HEK293 (cell line): ENCODE data around the gene SLC25A31.

Source experiments
- CTCF ChIA-PET: fragments of 350-600 bp; formaldehyde crosslinking; extraction: SDS; loops from one replicate; lab custom pipeline; 2021; ENCODE audit warnings: antibody characterized with exemption; lab: Yijun Ruan, JAX
- POLR2A ChIA-PET: fragments of 300-600 bp; formaldehyde crosslinking; extraction: SDS; loops from one replicate; lab custom pipeline; 2020; ENCODE audit warnings: antibody characterized with exemption, inconsistent platforms; lab: Yijun Ruan, JAX
- H3K27ac ChIP-seq: fragments of 200-500 bp; sonication (Bioruptor generic); 2 replicates; pipeline ENCODE4 v1.5.1; 2014; ENCODE audit warnings: low read depth, low read length, control low read depth, inconsistent platforms; ENCODE audit errors: extremely low read depth
- H3K36me3 ChIP-seq, 2 experiments: fragments of 200-500 bp in 1 of 2; sonication (Bioruptor generic) in 1 of 2; 1 replicate in 1 of 2; 2 replicates in 1 of 2; pipeline ENCODE4 v1.5.1; 2014 to 2017; ENCODE audit warnings: inconsistent platforms in 2 of 2, low read length in 2 of 2; ENCODE audit not compliant: control insufficient read depth in 2 of 2, insufficient read depth in 1 of 2
- H3K4me1 ChIP-seq: fragments of 200-500 bp; sonication (Bioruptor generic); 2 replicates; pipeline ENCODE4 v1.5.1; 2014; ENCODE audit warnings: mild to moderate bottlenecking, low read length, inconsistent platforms; ENCODE audit not compliant: control insufficient read depth, insufficient read depth
- H3K4me3 ChIP-seq: 2 replicates; pipeline ENCODE4 v1.5.1; 2011; ENCODE audit warnings: low read depth, mild to moderate bottlenecking, control low read depth, low read length, moderate library complexity
- H3K9me3 ChIP-seq: fragments of 200-500 bp; sonication (Bioruptor generic); 2 replicates; pipeline ENCODE4 v1.5.1; 2014; ENCODE audit warnings: low read depth, low read length, inconsistent platforms; ENCODE audit not compliant: control insufficient read depth, insufficient read depth
- HOXC10 ChIP-seq: sonication (generic); formaldehyde crosslinking; IDR thresholded peaks from 2 replicates; pipeline ENCODE4 v1.8.1; 2023; ENCODE audit warnings: mild to moderate bottlenecking, missing genetic modification reagents
- KLF10 ChIP-seq: fragments of 450-650 bp; IDR thresholded peaks from 2 replicates; pipeline ENCODE4 v1.5.1; 2018; ENCODE audit warnings: missing biosample characterization, mild to moderate bottlenecking, missing genetic modification characterization
- TSHZ1 ChIP-seq: fragments of 450-650 bp; formaldehyde crosslinking; IDR thresholded peaks from 2 replicates; pipeline ENCODE4 v1.5.1; 2016; ENCODE audit warnings: missing biosample characterization, missing genetic modification characterization, borderline replicate concordance
- ZBTB1 ChIP-seq: fragments of 450-650 bp; formaldehyde crosslinking; IDR thresholded peaks from 2 replicates; pipeline ENCODE4 v1.5.1; 2016; ENCODE audit warnings: missing biosample characterization, missing genetic modification characterization
- ZFHX2 ChIP-seq: fragments of 450-650 bp; formaldehyde crosslinking; conservative IDR thresholded peaks from 2 replicates; pipeline ENCODE4 v1.5.1; 2016; ENCODE audit warnings: missing biosample characterization, missing genetic modification characterization
- ZFP3 ChIP-seq: fragments of 450-650 bp; formaldehyde crosslinking; IDR thresholded peaks from 2 replicates; pipeline ENCODE4 v1.5.1; 2016; ENCODE audit warnings: low read depth, missing biosample characterization, missing genetic modification characterization
- ZNF335 ChIP-seq: fragments of 450-650 bp; formaldehyde crosslinking; conservative IDR thresholded peaks from 2 replicates; pipeline ENCODE4 v1.5.1; 2016; ENCODE audit warnings: missing biosample characterization, missing genetic modification characterization
- ZNF76 ChIP-seq: fragments of 450-650 bp; formaldehyde crosslinking; IDR thresholded peaks from 2 replicates; pipeline ENCODE4; 2016; ENCODE audit warnings: low read depth, missing biosample characterization, missing genetic modification characterization, borderline replicate concordance
- ZNF776 ChIP-seq: fragments of 450-650 bp; formaldehyde crosslinking; IDR thresholded peaks from 2 replicates; pipeline ENCODE4 v1.5.0; 2017; ENCODE audit warnings: missing biosample characterization, missing genetic modification characterization, borderline replicate concordance
- TF ChIP-seq, protein P1 (sequence below): fragments of 450-650 bp; formaldehyde crosslinking; IDR thresholded peaks from 2 replicates; pipeline ENCODE4 v1.5.1; 2016; ENCODE audit warnings: missing biosample characterization, missing genetic modification characterization
- TF ChIP-seq, protein P2 (sequence below): fragments of 450-650 bp; formaldehyde crosslinking; optimal IDR thresholded peaks from 2 replicates; pipeline ENCODE3; 2016; ENCODE audit warnings: missing biosample characterization, mild to moderate bottlenecking, missing genetic modification characterization
- TF ChIP-seq, protein P3 (sequence below): fragments of 450-650 bp; formaldehyde crosslinking; IDR thresholded peaks from 2 replicates; pipeline ENCODE4 v1.5.0; 2017; ENCODE audit warnings: missing biosample characterization, missing genetic modification characterization, borderline replicate concordance
- TF ChIP-seq, protein P4 (sequence below): fragments of 450-650 bp; formaldehyde crosslinking; IDR thresholded peaks from 2 replicates; pipeline ENCODE4 v1.5.1; 2016; ENCODE audit warnings: missing biosample characterization, missing genetic modification characterization

Gene SLC25A31

GRCh38 chr4:127780598-127780997, 50.4 kb downstream of the SLC25A31 start (continued):
- no peak for TF ChIP-seq ZBTB1 (tag by site-specific recombination)
- TF ChIP-seq ZFHX2 (tag by site-specific recombination) = no peak

DNA sequence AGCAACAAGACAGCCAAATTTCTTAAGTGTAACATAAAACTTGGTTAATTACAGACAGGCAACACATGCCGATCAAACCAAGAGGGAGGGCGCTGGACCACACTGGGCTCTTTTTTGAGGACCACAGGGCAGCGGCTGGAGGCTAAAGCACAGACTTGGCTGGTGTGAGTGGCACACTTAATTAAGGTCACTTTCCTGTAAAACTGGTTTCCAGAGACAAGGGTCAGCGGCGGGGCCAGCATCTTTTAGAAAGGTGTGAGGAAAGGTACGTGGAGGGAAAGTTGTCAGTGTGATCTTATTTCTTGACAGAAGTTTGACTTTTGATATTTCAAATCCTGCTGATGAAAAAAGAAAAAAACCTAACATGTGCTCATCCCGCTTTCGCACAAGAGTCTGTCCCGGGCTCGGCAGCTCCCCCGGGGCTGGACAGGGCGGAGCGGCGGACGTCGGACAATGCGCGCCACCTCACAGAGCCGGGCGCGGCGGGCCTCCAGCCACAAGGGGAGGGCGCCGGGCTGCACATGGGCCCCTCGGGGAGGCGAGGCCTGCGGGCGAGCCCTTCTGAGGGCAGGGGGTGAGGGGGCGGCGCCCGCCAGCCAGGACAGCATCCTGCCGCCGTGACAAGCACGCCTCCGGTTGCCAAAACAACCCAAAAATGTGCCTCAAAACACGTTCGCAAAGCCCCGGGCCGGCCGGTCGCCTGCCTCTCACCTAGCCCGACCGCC, 51.3 kb downstream of the SLC25A31 start:
- CTCF ChIA-PET = interaction anchor here (0.7 kb wide), 1 partner anchor 1535 kb away, joined by 3 read pairs; no protein-coding TSS in a partner anchor
- POLR2A ChIA-PET = interaction anchor here (0.6 to 1.6 kb wide), 7 partner anchors 15 to 746 kb away, joined by 3 to 9 read pairs (median 4); partner anchors contain the start of genes INTU and PLK4

GRCh38 chr4:127782025-127782274, 51.8 kb downstream of the SLC25A31 start:
- Histone ChIP-seq H3K4me1 (no peaks in the 10 kb centered on the region; the same call in 1 of the 2 replicates), H3K36me3 (peaks cover 0 to 3% of the 10 kb centered on the region in 2 experiments; a peak in 1 of 3 replicates), H3K27ac (no peak overlapping the region; the same call in 1 of the 2 replicates), H3K4me3 (peak overlapping the region; percentile 74), H3K9me3 (no peaks in the 10 kb centered on the region)
- TF ChIP-seq ZNF76 (tag by site-specific recombination) = no peak
- TF ChIP-seq ZNF335 (tag by site-specific recombination) = peak; percentile 1; the same call in 1 of the 2 replicates
- ChIA-PET CTCF (interaction anchor here (0.7 kb wide), 1 partner anchor 1535 kb away, joined by 3 read pairs; no protein-coding TSS in a partner anchor), POLR2A (interaction anchor here (0.6 to 1.6 kb wide), 7 partner anchors 16 to 746 kb away, joined by 3 to 9 read pairs (median 4); partner anchors contain the start of genes INTU and PLK4)

More for the DNA sequence above, 51.3 kb downstream of the SLC25A31 start:
- TF ChIP-seq HOXC10 (CRISPR knock-in tag) = no peak
- TF ChIP-seq, protein P1, sequence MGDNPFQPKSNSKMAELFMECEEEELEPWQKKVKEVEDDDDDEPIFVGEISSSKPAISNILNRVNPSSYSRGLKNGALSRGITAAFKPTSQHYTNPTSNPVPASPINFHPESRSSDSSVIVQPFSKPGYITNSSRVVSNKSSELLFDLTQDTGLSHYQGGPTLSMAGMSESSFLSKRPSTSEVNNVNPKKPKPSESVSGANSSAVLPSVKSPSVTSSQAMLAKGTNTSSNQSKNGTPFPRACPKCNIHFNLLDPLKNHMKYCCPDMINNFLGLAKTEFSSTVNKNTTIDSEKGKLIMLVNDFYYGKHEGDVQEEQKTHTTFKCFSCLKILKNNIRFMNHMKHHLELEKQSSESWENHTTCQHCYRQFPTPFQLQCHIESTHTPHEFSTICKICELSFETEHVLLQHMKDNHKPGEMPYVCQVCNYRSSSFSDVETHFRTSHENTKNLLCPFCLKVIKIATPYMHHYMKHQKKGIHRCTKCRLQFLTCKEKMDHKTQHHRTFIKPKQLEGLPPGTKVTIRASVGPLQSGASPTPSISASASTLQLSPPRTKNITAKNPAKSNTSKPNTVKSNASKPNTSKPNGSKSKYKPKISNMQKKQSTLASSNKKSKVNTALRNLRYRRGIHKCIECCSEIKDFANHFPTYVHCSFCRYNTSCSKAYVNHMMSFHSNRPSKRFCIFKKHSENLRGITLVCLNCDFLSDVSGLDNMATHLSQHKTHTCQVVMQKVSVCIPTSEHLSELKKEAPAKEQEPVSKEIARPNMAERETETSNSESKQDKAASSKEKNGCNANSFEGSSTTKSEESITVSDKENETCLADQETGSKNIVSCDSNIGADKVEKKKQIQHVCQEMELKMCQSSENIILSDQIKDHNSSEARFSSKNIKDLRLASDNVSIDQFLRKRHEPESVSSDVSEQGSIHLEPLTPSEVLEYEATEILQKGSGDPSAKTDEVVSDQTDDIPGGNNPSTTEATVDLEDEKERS (tag by site-specific recombination) = no peak
- TF ChIP-seq, all 188 proteins: peak for 0
- Histone ChIP-seq H3K4me1 (peaks cover 1% of the 10 kb centered on the region; the same call in 1 of the 2 replicates), H3K4me3 (peak overlapping the region; percentile 74), H3K27ac (no peak overlapping the region; the same call in 1 of the 2 replicates), H3K9me3 (no peaks in the 10 kb centered on the region), H3K36me3 (peaks cover 0 to 3% of the 10 kb centered on the region in 2 experiments; a peak in 1 of 3 replicates)

- peaks cover 0 to 3% of the 10 kb centered on the region in 2 experiments; a peak in 1 of 3 replicates for H3K36me3 ChIP-seq
- H3K4me3 ChIP-seq = peak within 1 kb of the TSS; percentile 74
- no peaks in the 10 kb centered on the region; the same call in 1 of the 2 replicates for H3K4me1 ChIP-seq
- peak within 1 kb of the TSS; percentile 62; the same call in 1 of the 2 replicates for H3K27ac ChIP-seq
- CTCF ChIA-PET = no interaction called here
- POLR2A ChIA-PET = interaction anchor here (0.6 to 1.6 kb wide), 7 partner anchors 16 to 745 kb away, joined by 3 to 9 read pairs (median 4); partner anchors contain the start of genes INTU and PLK4
- no peaks in the 10 kb centered on the region for H3K9me3 ChIP-seq
- TF ChIP-seq, protein P2, sequence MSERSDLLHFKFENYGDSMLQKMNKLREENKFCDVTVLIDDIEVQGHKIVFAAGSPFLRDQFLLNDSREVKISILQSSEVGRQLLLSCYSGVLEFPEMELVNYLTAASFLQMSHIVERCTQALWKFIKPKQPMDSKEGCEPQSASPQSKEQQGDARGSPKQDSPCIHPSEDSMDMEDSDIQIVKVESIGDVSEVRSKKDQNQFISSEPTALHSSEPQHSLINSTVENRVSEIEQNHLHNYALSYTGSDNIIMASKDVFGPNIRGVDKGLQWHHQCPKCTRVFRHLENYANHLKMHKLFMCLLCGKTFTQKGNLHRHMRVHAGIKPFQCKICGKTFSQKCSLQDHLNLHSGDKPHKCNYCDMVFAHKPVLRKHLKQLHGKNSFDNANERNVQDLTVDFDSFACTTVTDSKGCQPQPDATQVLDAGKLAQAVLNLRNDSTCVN (tag by site-specific recombination) = peak; percentile 66
- TF ChIP-seq TSHZ1 (tag by site-specific recombination) (no peak), KLF10 (tag by site-specific recombination) (no peak), ZFP3 (no peak), ZNF776 (tag by site-specific recombination) (no peak)
- TF ChIP-seq, protein P3, sequence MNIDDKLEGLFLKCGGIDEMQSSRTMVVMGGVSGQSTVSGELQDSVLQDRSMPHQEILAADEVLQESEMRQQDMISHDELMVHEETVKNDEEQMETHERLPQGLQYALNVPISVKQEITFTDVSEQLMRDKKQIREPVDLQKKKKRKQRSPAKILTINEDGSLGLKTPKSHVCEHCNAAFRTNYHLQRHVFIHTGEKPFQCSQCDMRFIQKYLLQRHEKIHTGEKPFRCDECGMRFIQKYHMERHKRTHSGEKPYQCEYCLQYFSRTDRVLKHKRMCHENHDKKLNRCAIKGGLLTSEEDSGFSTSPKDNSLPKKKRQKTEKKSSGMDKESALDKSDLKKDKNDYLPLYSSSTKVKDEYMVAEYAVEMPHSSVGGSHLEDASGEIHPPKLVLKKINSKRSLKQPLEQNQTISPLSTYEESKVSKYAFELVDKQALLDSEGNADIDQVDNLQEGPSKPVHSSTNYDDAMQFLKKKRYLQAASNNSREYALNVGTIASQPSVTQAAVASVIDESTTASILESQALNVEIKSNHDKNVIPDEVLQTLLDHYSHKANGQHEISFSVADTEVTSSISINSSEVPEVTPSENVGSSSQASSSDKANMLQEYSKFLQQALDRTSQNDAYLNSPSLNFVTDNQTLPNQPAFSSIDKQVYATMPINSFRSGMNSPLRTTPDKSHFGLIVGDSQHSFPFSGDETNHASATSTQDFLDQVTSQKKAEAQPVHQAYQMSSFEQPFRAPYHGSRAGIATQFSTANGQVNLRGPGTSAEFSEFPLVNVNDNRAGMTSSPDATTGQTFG (tag by site-specific recombination) = no peak
- TF ChIP-seq, protein P4, sequence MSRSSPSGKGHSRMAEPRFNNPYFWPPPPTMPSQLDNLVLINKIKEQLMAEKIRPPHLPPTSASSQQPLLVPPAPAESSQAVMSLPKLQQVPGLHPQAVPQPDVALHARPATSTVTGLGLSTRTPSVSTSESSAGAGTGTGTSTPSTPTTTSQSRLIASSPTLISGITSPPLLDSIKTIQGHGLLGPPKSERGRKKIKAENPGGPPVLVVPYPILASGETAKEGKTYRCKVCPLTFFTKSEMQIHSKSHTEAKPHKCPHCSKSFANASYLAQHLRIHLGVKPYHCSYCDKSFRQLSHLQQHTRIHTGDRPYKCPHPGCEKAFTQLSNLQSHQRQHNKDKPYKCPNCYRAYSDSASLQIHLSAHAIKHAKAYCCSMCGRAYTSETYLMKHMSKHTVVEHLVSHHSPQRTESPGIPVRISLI (tag by site-specific recombination) = no peak
Observed at GRCh38 chr4:127782275-127783025, 52.2 kb downstream of the SLC25A31 start, which contains the start of gene HSPA4L. Gene HSPA4L, plus strand, starts transcription at chr4:127782322. Its CDS starts 229 bp downstream, at chr4:127782551.
